HCT116 (cell line): ENCODE measurements around the gene PTPRJ.
"Not testable (repeated sequence)": the region's sequence is repeated elsewhere in the genome, so short reads cannot be mapped to it uniquely, and the experiment has no call there.

Source experiments
- CTCF ChIP-seq, 3 experiments: fragments of 200-600 bp in 1 of 3; sonication (generic) in 1 of 3; IDR thresholded peaks in 2 of 3; conservative IDR thresholded peaks in 1 of 3; 2 replicates each; pipeline ENCODE4 v1.5.1; 2012 to 2017; ENCODE audit warnings: low read depth in 2 of 3, low read length in 2 of 3, antibody characterized with exemption in 1 of 3, borderline replicate concordance in 1 of 3, control low read depth in 1 of 3, mild to moderate bottlenecking in 1 of 3, mixed read lengths in 1 of 3, mixed run types in 1 of 3, moderate library complexity in 1 of 3; ENCODE audit not compliant: insufficient read depth in 1 of 3
- ELF1 ChIP-seq: IDR thresholded peaks from 2 replicates; pipeline ENCODE4 v1.6.1; 2012; ENCODE audit warnings: low read depth, borderline replicate concordance
- EZH2 ChIP-seq: fragments of 200-600 bp; sonication (generic); IDR thresholded peaks from 2 replicates; pipeline ENCODE4 v1.6.1; 2017; ENCODE audit warnings: antibody characterized with exemption, mixed run types
- JUND ChIP-seq: IDR thresholded peaks from 2 replicates; pipeline ENCODE4 v1.6.1; 2012
- POLR2A ChIP-seq: IDR thresholded peaks from 2 replicates; pipeline ENCODE4 v1.7.0; 2011; ENCODE audit warnings: borderline replicate concordance; ENCODE audit not compliant: insufficient read depth, insufficient read length; ENCODE audit errors: extremely low read depth
- RAD21 ChIP-seq: IDR thresholded peaks from 2 replicates; pipeline ENCODE4 v1.6.1; 2012; ENCODE audit warnings: low read depth, mild to moderate bottlenecking
- REST ChIP-seq: IDR thresholded peaks from 2 replicates; pipeline ENCODE4 v1.6.1; 2012; ENCODE audit warnings: low read depth
- YY1 ChIP-seq: IDR thresholded peaks from 2 replicates; pipeline ENCODE4 v1.6.1; 2011; ENCODE audit warnings: low read length, low read depth, moderate library complexity, mild to moderate bottlenecking; ENCODE audit not compliant: insufficient replicate concordance; ENCODE audit errors: extremely low read depth
- ZBTB33 ChIP-seq: IDR thresholded peaks from 2 replicates; pipeline ENCODE4 v1.6.1; 2011; ENCODE audit warnings: mild to moderate bottlenecking, low read length, moderate library complexity; ENCODE audit not compliant: insufficient replicate concordance; ENCODE audit errors: extremely low read depth

- not testable (repeated sequence) for TF ChIP-seq CTCF (IDR thresholded peaks at IDR 0.05 in 2 of 3, conservative IDR thresholded peaks at IDR 0.05 in 1 of 3; ENCODE audit: borderline replicate concordance in 1 of 3, insufficient read depth in 1 of 3, low read depth in 2 of 3, low read length in 2 of 3); POLR2A; RAD21; ELF1; YY1; EZH2; JUND; ZBTB33; REST
These were observed 31.2 kb upstream of the PTPRJ start for GRCh38 chr11:47949001-47949675.
